Measurements from ENCODE around the gene TMEM141.
A peak's percentile ranks its signal among the peaks of the same experiment; 100 is the strongest.

GRCh38 chr9:136787690-136788400 is 3.3 kb upstream of the TMEM141 start:
- TF ChIP-seq CTCF (conservative IDR thresholded peaks at IDR 0.05; ENCODE audit: low read depth, low read length) (peak; percentile 85), EZH2 (IDR thresholded peaks at IDR 0.05; ENCODE audit: borderline replicate concordance, low read depth, low read length, poor library complexity, severe bottlenecking) (no peak)

Measured in A673 (cell line).